ENCODE measurements around the gene RORB.

Gene RORB

DNA sequence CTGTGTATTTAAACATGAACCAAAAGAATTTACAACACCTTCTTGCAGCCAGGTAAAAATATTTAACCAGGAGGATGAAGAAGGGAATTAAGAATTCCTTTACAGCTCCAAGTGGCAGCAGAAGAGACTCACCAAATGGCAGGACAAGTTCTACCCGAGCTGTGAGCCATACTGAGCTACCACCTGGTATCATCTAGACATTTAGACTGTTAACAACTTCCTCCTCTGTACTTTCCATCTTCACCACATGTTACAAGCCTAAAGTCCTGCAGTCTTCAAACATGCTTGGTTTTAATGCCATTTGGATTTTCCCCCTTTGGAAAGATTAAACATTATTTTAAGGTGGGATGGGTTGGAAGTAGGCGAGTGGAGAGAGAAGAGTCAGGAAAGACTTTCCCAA is 200.4 kb downstream of the RORB start:
- Histone ChIP-seq H3K4me3 (ENCODE audit: low read length in 2 of 2) (no peak overlapping the region), H3K27ac (ENCODE audit: low read length) (no peak overlapping the region), H3K27me3 (ENCODE audit: control insufficient read depth in 1 of 2, insufficient read depth in 2 of 2, low read length in 2 of 2) (no peaks in the 10 kb centered on the region)

DNA sequence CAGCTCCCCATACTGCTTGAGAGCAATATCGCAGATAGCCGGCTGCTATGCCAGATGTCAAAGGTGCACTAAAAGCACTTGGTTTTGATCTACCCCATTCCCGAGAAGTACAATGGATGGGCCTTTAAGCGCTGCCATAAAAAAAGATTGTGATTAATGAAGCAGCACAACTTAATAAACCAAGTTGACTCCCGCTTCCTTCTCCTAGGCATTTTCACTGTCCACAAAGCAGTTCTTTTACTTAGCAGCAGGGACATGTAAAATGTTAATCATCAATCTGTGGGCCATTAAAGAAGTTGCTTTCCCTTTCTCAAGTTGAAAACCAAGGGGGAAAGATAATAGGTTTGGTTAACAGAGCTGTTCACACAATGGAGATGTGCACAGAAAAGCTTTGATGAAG is 214.2 kb downstream of the RORB start:
- H3K27me3 ChIP-seq (ENCODE audit: control insufficient read depth in 1 of 2, insufficient read depth in 2 of 2, low read length in 2 of 2) = no peaks in the 10 kb centered on the region
- H3K36me3 ChIP-seq (ENCODE audit: control insufficient read depth in 2 of 2, insufficient read depth in 2 of 2, low read length in 2 of 2) = no peaks in the 10 kb centered on the region
- H3K9ac ChIP-seq (ENCODE audit: low read length in 2 of 2) = no peak overlapping the region
- H3K4me3 ChIP-seq (ENCODE audit: low read length in 2 of 2) = no peak overlapping the region
- no peak overlapping the region for H3K27ac ChIP-seq (ENCODE audit: low read length)
- H3K9me3 ChIP-seq (ENCODE audit: control insufficient read depth in 2 of 2, low read length in 2 of 2) = no peaks in the 10 kb centered on the region
- H3K4me1 ChIP-seq (ENCODE audit: control insufficient read depth, insufficient read depth, low read length) = no peaks in the 10 kb centered on the region

More for the DNA sequence above, 200.4 kb downstream of the RORB start:
- no peak overlapping the region for H3K9ac ChIP-seq (ENCODE audit: low read length in 2 of 2)
- no peaks in the 10 kb centered on the region for H3K36me3 ChIP-seq (ENCODE audit: control insufficient read depth in 2 of 2, insufficient read depth in 2 of 2, low read length in 2 of 2)
- H3K9me3 ChIP-seq (ENCODE audit: control insufficient read depth in 2 of 2, low read length in 2 of 2) = no peaks in the 10 kb centered on the region
- H3K4me1 ChIP-seq (ENCODE audit: control insufficient read depth, insufficient read depth, low read length) = no peaks in the 10 kb centered on the region

DNA sequence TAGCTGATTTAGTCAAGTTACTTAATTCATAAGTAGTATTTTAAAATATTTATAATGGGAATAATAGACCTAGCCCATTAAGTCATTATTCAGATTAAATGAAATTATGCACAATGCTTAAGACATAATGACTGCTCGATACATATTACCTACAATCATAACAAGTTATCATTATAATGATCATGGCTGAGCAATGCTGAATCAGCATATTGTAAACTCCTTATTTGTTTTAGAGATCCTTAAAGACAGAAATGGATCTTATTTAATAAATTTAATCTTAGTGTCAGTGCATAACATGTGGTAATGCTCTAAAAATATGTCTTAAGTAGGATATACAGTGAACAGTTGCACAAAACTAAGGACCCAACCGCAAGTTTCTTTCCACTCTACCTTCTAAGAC is 221.6 kb downstream of the RORB start:
- H3K9ac ChIP-seq (ENCODE audit: low read length in 2 of 2) = no peak overlapping the region
- no peak overlapping the region for H3K4me3 ChIP-seq (ENCODE audit: low read length in 2 of 2)
- no peaks in the 10 kb centered on the region for H3K36me3 ChIP-seq (ENCODE audit: control insufficient read depth in 2 of 2, insufficient read depth in 2 of 2, low read length in 2 of 2)
- H3K27ac ChIP-seq (ENCODE audit: low read length) = no peak overlapping the region
- no peaks in the 10 kb centered on the region for H3K4me1 ChIP-seq (ENCODE audit: control insufficient read depth, insufficient read depth, low read length)
- H3K9me3 ChIP-seq (ENCODE audit: control insufficient read depth in 2 of 2, low read length in 2 of 2) = no peaks in the 10 kb centered on the region
- no peaks in the 10 kb centered on the region for H3K27me3 ChIP-seq (ENCODE audit: control insufficient read depth in 1 of 2, insufficient read depth in 2 of 2, low read length in 2 of 2)

DNA sequence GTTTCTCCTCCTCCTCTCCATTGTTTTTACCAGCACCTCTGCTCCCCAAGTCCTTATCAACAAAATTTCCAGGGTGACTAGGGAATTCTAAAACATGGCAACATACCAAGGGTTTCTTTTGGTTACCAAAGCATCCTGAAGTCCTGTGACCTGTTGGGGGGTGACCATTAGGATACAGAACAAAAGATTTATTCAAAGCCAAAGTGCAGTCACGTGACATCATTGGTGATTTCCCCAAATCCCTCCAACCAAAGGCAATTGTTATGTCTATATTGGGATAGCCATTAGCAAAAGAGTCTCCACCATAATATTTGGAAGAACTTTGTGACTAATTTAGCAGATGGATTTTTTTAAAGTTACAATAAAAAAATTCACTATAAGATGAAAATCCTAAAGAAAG is 222.2 kb downstream of the RORB start:
- no peaks in the 10 kb centered on the region for H3K36me3 ChIP-seq (ENCODE audit: control insufficient read depth in 2 of 2, insufficient read depth in 2 of 2, low read length in 2 of 2)
- no peaks in the 10 kb centered on the region for H3K27me3 ChIP-seq (ENCODE audit: control insufficient read depth in 1 of 2, insufficient read depth in 2 of 2, low read length in 2 of 2)
- H3K9me3 ChIP-seq (ENCODE audit: control insufficient read depth in 2 of 2, low read length in 2 of 2) = no peaks in the 10 kb centered on the region
- H3K9ac ChIP-seq (ENCODE audit: low read length in 2 of 2) = no peak overlapping the region
- no peak overlapping the region for H3K4me3 ChIP-seq (ENCODE audit: low read length in 2 of 2)
- no peaks in the 10 kb centered on the region for H3K4me1 ChIP-seq (ENCODE audit: control insufficient read depth, insufficient read depth, low read length)
- no peak overlapping the region for H3K27ac ChIP-seq (ENCODE audit: low read length)

DNA sequence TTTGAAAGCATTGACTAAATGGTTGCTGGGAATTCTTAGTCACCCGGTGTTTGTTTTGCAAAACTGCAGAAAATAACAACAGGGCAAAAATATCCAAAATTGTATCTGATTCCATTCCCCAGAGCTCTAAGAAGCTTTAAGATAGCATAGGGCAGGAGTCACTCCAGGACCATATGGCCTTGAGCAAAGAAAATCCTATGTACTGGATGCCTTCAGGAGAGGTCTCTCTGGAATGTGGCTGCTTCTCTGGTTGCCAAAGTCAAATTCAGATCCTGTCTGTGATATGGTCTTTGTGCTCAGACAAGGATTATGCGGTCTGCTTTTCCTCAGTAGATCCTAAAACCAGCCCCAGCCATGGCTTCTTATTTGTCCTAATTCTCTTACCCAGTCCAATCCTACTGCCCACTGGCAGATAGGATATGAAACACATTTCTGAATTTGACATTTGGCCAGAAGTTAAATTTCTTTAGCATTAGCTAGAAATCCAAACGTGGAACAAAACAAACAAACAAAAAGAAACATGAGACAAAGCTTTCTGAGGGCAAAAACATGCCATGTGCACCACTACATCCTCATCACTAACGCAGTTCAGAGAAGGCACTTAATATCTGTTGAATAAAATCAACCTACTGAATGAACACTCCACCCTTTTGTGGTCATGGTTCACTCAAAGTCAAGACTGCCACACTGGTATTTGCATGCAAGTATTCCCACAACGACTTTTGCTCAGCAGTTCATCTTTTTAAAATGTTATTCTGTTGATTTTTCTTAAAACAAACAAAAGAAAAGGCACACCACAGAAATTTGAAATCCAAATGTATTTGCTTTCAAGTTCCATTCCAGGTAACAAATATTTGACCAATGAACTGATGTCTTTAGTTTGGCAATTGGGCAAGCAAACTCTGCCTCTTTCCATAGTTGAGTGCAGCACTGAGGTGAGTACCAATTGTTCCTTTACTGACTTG is 224.8 kb downstream of the RORB start:
- Histone ChIP-seq H3K9ac (ENCODE audit: low read length in 2 of 2) (no peak overlapping the region), H3K27me3 (ENCODE audit: control insufficient read depth in 1 of 2, insufficient read depth in 2 of 2, low read length in 2 of 2) (no peaks in the 10 kb centered on the region), H3K4me1 (ENCODE audit: control insufficient read depth, insufficient read depth, low read length) (no peaks in the 10 kb centered on the region), H3K9me3 (ENCODE audit: control insufficient read depth in 2 of 2, low read length in 2 of 2) (no peaks in the 10 kb centered on the region), H3K36me3 (ENCODE audit: control insufficient read depth in 2 of 2, insufficient read depth in 2 of 2, low read length in 2 of 2) (no peaks in the 10 kb centered on the region), H3K4me3 (ENCODE audit: low read length in 2 of 2) (no peak overlapping the region), H3K27ac (ENCODE audit: low read length) (no peak overlapping the region)

DNA sequence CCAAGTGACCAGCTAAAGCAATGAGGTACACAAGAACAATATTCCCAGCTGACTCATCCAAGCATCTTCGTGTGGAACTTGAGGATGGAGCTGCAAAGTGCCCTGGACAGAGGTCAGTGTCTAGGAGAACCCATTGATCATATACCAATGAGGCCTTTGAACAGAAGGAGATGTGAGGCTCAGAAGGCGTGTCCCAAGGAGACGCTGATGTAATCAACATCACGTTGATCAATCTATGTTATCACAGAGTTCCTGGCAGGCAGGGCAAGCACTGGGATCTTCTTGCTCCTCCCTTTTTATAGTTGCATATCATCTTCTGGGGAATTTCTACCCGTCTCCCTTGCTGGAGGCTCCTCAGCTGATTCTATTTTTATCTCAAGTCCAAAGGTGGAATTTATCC is 227.2 kb downstream of the RORB start:
- no peaks in the 10 kb centered on the region for H3K4me1 ChIP-seq (ENCODE audit: control insufficient read depth, insufficient read depth, low read length)
- no peak overlapping the region for H3K4me3 ChIP-seq (ENCODE audit: low read length in 2 of 2)
- no peak overlapping the region for H3K9ac ChIP-seq (ENCODE audit: low read length in 2 of 2)
- H3K36me3 ChIP-seq (ENCODE audit: control insufficient read depth in 2 of 2, insufficient read depth in 2 of 2, low read length in 2 of 2) = no peaks in the 10 kb centered on the region
- H3K9me3 ChIP-seq (ENCODE audit: control insufficient read depth in 2 of 2, low read length in 2 of 2) = no peaks in the 10 kb centered on the region
- H3K27me3 ChIP-seq (ENCODE audit: control insufficient read depth in 1 of 2, insufficient read depth in 2 of 2, low read length in 2 of 2) = no peaks in the 10 kb centered on the region
- no peak overlapping the region for H3K27ac ChIP-seq (ENCODE audit: low read length)

DNA sequence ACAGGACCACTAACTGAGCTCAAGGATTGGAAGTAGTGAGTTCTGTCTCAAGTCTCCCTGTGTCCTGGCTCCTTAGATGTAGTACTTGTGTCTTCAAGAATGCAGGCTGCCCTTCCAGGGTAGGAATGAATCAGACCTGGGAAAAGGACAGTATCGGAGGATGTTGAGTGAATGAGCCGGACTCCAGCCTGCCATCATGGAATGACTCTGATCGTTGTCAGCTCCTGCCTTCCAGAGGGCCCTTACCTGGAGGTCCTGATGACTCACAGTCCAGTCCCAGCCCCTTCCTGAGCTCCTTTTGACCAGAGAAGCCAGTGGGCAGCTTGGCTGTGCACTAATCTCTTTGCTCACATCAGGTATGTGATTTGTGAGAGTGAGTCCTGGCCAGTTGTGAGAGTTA is 229.4 kb downstream of the RORB start:
- no peak overlapping the region for H3K4me3 ChIP-seq (ENCODE audit: low read length in 2 of 2)
- no peaks in the 10 kb centered on the region for H3K27me3 ChIP-seq (ENCODE audit: control insufficient read depth in 1 of 2, insufficient read depth in 2 of 2, low read length in 2 of 2)
- H3K9ac ChIP-seq (ENCODE audit: low read length in 2 of 2) = no peak overlapping the region
- no peaks in the 10 kb centered on the region for H3K36me3 ChIP-seq (ENCODE audit: control insufficient read depth in 2 of 2, insufficient read depth in 2 of 2, low read length in 2 of 2)
- H3K27ac ChIP-seq (ENCODE audit: low read length) = no peak overlapping the region
- H3K9me3 ChIP-seq (ENCODE audit: control insufficient read depth in 2 of 2, low read length in 2 of 2) = no peaks in the 10 kb centered on the region
- no peaks in the 10 kb centered on the region for H3K4me1 ChIP-seq (ENCODE audit: control insufficient read depth, insufficient read depth, low read length)

DNA sequence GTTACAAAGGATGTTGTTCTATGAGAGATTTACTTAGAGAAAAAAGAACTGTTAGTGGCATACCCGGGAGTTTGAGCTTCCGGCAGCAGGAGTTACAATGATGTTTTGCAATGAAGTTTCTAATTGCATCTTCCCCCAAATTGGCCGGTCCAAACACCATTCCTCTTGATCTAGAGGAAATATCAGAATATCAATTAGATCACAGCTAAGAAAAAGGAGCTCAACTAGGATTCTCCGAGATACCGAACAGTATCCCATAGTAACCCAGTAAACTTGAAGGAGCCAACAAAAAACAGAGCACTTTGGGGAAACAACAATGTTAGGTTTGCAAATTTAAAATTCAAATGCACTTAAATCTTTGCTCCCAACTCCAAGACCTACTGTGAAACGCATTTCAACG is 231.0 kb downstream of the RORB start:
- no peak overlapping the region for H3K27ac ChIP-seq (ENCODE audit: low read length)
- H3K9me3 ChIP-seq (ENCODE audit: control insufficient read depth in 2 of 2, low read length in 2 of 2) = no peaks in the 10 kb centered on the region
- no peak overlapping the region for H3K4me3 ChIP-seq (ENCODE audit: low read length in 2 of 2)
- no peaks in the 10 kb centered on the region for H3K4me1 ChIP-seq (ENCODE audit: control insufficient read depth, insufficient read depth, low read length)
- no peak overlapping the region for H3K9ac ChIP-seq (ENCODE audit: low read length in 2 of 2)
- H3K36me3 ChIP-seq (ENCODE audit: control insufficient read depth in 2 of 2, insufficient read depth in 2 of 2, low read length in 2 of 2) = no peaks in the 10 kb centered on the region
- H3K27me3 ChIP-seq (ENCODE audit: control insufficient read depth in 1 of 2, insufficient read depth in 2 of 2, low read length in 2 of 2) = no peaks in the 10 kb centered on the region

DNA sequence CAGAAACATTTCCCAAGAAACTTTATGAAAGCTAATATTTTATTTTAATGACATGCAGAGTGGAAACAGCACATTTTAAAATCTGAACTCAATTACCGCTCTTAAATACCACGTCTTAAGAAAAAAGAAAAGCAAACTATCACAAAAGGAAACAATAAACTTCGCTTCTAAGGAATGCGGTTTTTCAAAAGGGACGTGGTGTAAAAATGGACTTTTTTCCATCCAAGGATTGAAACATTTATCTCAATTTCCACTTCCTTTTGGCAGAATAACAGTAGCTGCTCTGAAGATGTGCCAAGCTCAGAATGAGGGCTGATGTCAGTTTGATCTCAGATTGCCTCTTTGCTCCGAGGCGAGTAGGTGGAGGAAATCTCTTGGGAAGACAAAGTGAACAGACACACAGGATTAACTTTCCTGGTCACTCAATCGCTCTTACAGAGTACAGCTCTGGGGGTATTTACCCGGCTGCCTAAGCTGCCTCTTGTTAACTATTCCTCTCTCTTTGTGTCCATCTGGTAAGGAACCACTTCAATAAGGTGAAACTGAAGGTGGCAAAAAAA is 232.1 kb downstream of the RORB start:
- Histone ChIP-seq H3K9ac (ENCODE audit: low read length in 2 of 2) (no peak overlapping the region), H3K4me3 (ENCODE audit: low read length in 2 of 2) (no peak overlapping the region), H3K27ac (ENCODE audit: low read length) (no peak overlapping the region), H3K36me3 (ENCODE audit: control insufficient read depth in 2 of 2, insufficient read depth in 2 of 2, low read length in 2 of 2) (no peaks in the 10 kb centered on the region), H3K4me1 (ENCODE audit: control insufficient read depth, insufficient read depth, low read length) (no peaks in the 10 kb centered on the region), H3K27me3 (ENCODE audit: control insufficient read depth in 1 of 2, insufficient read depth in 2 of 2, low read length in 2 of 2) (no peaks in the 10 kb centered on the region), H3K9me3 (ENCODE audit: control insufficient read depth in 2 of 2, low read length in 2 of 2) (no peaks in the 10 kb centered on the region)

DNA sequence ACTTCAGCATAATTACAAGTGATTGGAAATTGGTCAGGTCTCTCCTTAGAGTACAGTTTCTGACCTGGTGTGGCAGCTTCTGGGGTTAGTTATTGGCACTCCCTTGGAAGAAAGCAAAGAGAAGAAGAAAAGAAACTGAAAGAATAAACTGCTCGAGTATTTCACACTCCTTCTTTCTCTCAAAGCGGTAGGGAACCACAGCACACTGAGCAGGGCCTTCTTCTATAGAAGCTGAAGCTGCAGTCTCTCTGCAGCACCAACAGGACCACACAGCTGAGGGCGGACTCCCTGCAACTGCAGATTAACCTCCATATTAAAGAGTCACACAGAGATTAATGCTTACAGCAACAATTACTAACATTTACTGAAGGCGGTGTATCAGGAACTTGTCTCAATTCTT is 238.6 kb downstream of the RORB start:
- H3K9ac ChIP-seq (ENCODE audit: low read length in 2 of 2) = no peak overlapping the region
- H3K36me3 ChIP-seq (ENCODE audit: control insufficient read depth in 2 of 2, insufficient read depth in 2 of 2, low read length in 2 of 2) = no peaks in the 10 kb centered on the region
- no peaks in the 10 kb centered on the region for H3K27me3 ChIP-seq (ENCODE audit: control insufficient read depth in 1 of 2, insufficient read depth in 2 of 2, low read length in 2 of 2)
- no peak overlapping the region for H3K4me3 ChIP-seq (ENCODE audit: low read length in 2 of 2)
- no peak overlapping the region for H3K27ac ChIP-seq (ENCODE audit: low read length)
- no peaks in the 10 kb centered on the region for H3K4me1 ChIP-seq (ENCODE audit: control insufficient read depth, insufficient read depth, low read length)
- H3K9me3 ChIP-seq (ENCODE audit: control insufficient read depth in 2 of 2, low read length in 2 of 2) = no peaks in the 10 kb centered on the region

DNA sequence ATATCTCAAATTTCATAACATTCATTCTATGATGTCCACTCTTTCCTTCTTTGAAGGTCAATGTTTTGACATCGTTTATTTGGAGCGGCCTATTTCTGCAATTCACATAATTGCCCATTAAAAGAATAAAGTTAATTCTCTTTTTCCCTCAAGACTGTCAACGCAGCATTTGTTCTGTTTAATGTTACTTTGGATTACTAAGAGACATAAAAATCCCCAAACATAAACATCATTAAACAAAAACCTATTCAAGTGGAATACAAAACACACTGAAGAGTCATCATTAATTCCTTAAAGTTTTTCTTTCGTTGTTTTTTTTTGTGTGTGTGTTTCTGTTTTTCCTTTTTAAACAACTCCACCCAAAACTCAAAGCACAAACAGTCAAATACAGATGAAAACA is 239.5 kb downstream of the RORB start:
- Histone ChIP-seq H3K4me3 (ENCODE audit: low read length in 2 of 2) (no peak overlapping the region), H3K27ac (ENCODE audit: low read length) (no peak overlapping the region), H3K27me3 (ENCODE audit: control insufficient read depth in 1 of 2, insufficient read depth in 2 of 2, low read length in 2 of 2) (no peaks in the 10 kb centered on the region), H3K4me1 (ENCODE audit: control insufficient read depth, insufficient read depth, low read length) (no peaks in the 10 kb centered on the region), H3K9me3 (ENCODE audit: control insufficient read depth in 2 of 2, low read length in 2 of 2) (no peaks in the 10 kb centered on the region), H3K36me3 (ENCODE audit: control insufficient read depth in 2 of 2, insufficient read depth in 2 of 2, low read length in 2 of 2) (no peaks in the 10 kb centered on the region), H3K9ac (ENCODE audit: low read length in 2 of 2) (no peak overlapping the region)

All from stomach smooth muscle (tissue), 2 donors.